Keratinocyte (primary cell): ENCODE data around the gene ABHD4.

Source experiments
- EZH2 ChIP-seq: IDR thresholded peaks from one replicate; pipeline ENCODE4 v1.6.1; 2012; ENCODE audit warnings: inconsistent platforms, mild to moderate bottlenecking, low read length, moderate library complexity
- TF ChIP-seq, protein P1 (sequence below), 3 experiments: IDR thresholded peaks in 1 of 3; conservative IDR thresholded peaks in 1 of 3; optimal IDR thresholded peaks in 1 of 3; 2 replicates in 2 of 3; 3 replicates in 1 of 3; pipeline versions ENCODE3 to v1.5.1; 2011; ENCODE audit warnings: low read length in 3 of 3, mild to moderate bottlenecking in 3 of 3, moderate library complexity in 2 of 3, control low read depth in 1 of 3, inconsistent platforms in 1 of 3; ENCODE audit not compliant: insufficient read depth in 2 of 3; ENCODE audit errors: extremely low read depth in 1 of 3

DNA sequence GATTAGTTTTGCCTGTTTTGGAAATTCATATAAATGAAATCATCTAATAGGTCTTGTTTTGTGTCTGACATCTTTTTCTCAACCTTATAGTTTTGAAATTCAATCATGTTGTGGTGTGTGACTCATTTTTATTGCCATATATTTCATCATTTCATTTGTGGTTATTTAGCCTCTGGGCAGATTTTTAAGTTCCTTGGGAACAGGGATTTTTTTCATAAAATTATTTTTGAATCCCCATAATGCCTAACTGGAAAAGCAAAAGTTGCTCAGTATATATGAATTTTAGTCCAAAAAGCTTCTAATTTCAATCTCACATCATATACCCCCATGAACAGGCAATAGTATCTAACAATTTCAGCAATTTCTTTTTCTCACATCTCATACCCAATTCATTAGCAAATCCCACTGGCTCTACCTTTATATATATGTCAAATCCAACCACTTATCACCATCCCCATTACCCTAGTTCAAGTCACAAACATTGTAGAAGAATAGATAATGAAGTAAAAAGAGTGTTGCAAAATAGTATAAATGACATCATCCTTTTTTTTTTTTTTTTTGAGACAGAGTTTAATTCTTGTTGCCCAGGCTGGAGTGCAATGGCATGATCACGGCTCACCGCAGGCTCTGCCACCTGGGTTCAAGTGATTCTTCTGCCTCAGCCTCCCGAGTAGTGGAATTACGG is 48.6 kb downstream of the ABHD4 start:
- TF ChIP-seq, protein P1, sequence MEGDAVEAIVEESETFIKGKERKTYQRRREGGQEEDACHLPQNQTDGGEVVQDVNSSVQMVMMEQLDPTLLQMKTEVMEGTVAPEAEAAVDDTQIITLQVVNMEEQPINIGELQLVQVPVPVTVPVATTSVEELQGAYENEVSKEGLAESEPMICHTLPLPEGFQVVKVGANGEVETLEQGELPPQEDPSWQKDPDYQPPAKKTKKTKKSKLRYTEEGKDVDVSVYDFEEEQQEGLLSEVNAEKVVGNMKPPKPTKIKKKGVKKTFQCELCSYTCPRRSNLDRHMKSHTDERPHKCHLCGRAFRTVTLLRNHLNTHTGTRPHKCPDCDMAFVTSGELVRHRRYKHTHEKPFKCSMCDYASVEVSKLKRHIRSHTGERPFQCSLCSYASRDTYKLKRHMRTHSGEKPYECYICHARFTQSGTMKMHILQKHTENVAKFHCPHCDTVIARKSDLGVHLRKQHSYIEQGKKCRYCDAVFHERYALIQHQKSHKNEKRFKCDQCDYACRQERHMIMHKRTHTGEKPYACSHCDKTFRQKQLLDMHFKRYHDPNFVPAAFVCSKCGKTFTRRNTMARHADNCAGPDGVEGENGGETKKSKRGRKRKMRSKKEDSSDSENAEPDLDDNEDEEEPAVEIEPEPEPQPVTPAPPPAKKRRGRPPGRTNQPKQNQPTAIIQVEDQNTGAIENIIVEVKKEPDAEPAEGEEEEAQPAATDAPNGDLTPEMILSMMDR (optimal IDR thresholded peaks at IDR 0.05 in 1 of 3, IDR thresholded peaks at IDR 0.05 in 1 of 3, conservative IDR thresholded peaks at IDR 0.05 in 1 of 3; ENCODE audit: extremely low read depth in 1 of 3, insufficient read depth in 2 of 3, low read length in 3 of 3), result no peak
- TF ChIP-seq EZH2, result no peak
